K562 (cell line): ENCODE measurements around the gene RNF2.
"Not testable (repeated sequence)": the region's sequence is repeated elsewhere in the genome, so short reads cannot be mapped to it uniquely, and the experiment has no call there.

ENCODE experiments used
- JUND ChIP-seq, 2 experiments: IDR thresholded peaks; 2 replicates in 1 of 2; 3 replicates in 1 of 2; pipeline ENCODE4 v1.6.1; 2011; ENCODE audit warnings: borderline replicate concordance in 2 of 2, low read depth in 2 of 2, low read length in 2 of 2, improper control_type of control experiment in 1 of 2, missing biosample characterization in 1 of 2, missing genetic modification characterization in 1 of 2, missing genetic modification reagents in 1 of 2
- REST ChIP-seq, 2 experiments: fragments of 450-650 bp; formaldehyde crosslinking in 1 of 2; IDR thresholded peaks; 2 replicates each; pipeline versions ENCODE4 v1.4.0 to v1.6.1; 2014 to 2020; ENCODE audit warnings: mild to moderate bottlenecking in 2 of 2, borderline replicate concordance in 1 of 2, low read depth in 1 of 2
- TCF7 ChIP-seq: sonication (generic); IDR thresholded peaks from 2 replicates; pipeline ENCODE4 v1.6.1; 2016; ENCODE audit warnings: antibody characterized with exemption, borderline replicate concordance

DNA sequence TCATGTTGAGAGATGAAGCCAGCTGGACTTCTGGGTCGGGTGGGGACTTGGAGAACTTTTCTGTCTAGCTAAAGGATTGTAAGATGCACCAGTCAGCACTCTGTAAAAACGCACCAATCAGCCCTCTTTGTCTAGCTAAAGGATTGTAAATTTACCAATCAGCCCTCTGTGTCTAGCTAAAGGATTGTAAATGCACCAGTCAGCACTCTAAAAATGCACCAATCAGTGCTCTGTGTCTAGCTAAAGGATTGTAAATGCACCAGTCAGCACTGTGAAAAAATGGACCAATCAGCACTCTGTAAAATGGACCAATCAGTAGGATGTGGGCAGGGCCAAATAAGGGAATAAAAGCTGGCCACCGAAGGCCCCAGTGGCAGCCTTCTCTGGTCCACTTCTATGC lies 19.6 kb downstream of the RNF2 start:
- not testable (repeated sequence) for TF ChIP-seq JUND (IDR thresholded peaks at IDR 0.05; ENCODE audit: borderline replicate concordance, low read depth, low read length); JUND (tag; IDR thresholded peaks at IDR 0.05; ENCODE audit: borderline replicate concordance, low read depth, low read length); TCF7; REST (IDR thresholded peaks at IDR 0.05; ENCODE audit: borderline replicate concordance); REST (CRISPR knock-in tag; IDR thresholded peaks at IDR 0.05; ENCODE audit: low read depth)
